Nephron progenitor cell (in vitro differentiated cells): ENCODE results near the gene SYNE2.
A peak's percentile ranks its signal among the peaks of the same experiment; 100 is the strongest.

Experiments used
- DNase-seq: peaks from one replicate; pipeline ENCODE4 v3.0.0; 2021
- H3K27ac Mint-ChIP-seq: 2 replicates; pipeline ENCODE4 v1.8.0; 2021; ENCODE audit warnings: mild to moderate bottlenecking, moderate library complexity, mixed read lengths
- H3K27me3 Mint-ChIP-seq: 2 replicates; pipeline ENCODE4 v1.8.0; 2021; ENCODE audit warnings: mild to moderate bottlenecking, low read depth, mixed read lengths; ENCODE audit not compliant: poor library complexity
- H3K36me3 Mint-ChIP-seq: 2 replicates; pipeline ENCODE4 v1.8.0; 2021; ENCODE audit warnings: low read depth, mixed read lengths
- H3K4me1 Mint-ChIP-seq: 2 replicates; pipeline ENCODE4 v1.8.0; 2021; ENCODE audit warnings: mixed read lengths
- H3K4me3 Mint-ChIP-seq: 2 replicates; pipeline ENCODE4 v1.8.0; 2021; ENCODE audit warnings: mild to moderate bottlenecking, moderate library complexity, mixed read lengths
- H3K9me3 Mint-ChIP-seq: 2 replicates; pipeline ENCODE4 v1.8.0; 2021; ENCODE audit warnings: mild to moderate bottlenecking, moderate library complexity, mixed read lengths
- TF ChIP-seq, protein P1 (sequence below): fragments of 200-600 bp; sonication (generic); IDR thresholded peaks from 2 replicates; pipeline ENCODE4 v1.5.0; 2021; ENCODE audit warnings: antibody characterized with exemption

SYNE2 gene

DNA sequence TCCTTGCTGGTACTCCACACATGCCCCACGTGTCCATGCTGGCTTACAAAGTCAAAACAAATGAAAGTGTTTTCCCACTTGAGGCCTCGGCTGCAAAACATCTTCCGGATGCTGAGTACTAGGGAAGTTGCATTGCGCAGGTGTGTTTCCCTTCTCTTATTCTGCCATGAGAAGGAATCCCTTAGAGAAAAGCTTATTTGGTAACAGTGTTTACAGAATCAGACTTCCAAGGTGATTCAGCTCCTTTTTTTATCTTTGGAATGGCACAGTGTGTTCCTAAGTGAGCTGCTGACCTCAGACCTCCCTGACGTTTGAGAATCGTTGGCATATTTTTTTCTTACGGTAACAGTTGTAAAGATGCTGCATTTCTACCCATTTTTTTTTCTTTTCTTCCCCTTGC lies 230.0 kb downstream of the SYNE2 start:
- no peak for DNase-seq
- Mint-ChIP-seq H3K4me1 (no peaks in the 10 kb centered on the region), H3K4me3 (no peak overlapping the region), H3K27ac (peak overlapping the region; percentile 37), H3K36me3 (peaks cover 59% of the 10 kb centered on the region), H3K27me3 (no peaks in the 10 kb centered on the region), H3K9me3 (no peaks in the 10 kb centered on the region)
- TF ChIP-seq, protein P1, sequence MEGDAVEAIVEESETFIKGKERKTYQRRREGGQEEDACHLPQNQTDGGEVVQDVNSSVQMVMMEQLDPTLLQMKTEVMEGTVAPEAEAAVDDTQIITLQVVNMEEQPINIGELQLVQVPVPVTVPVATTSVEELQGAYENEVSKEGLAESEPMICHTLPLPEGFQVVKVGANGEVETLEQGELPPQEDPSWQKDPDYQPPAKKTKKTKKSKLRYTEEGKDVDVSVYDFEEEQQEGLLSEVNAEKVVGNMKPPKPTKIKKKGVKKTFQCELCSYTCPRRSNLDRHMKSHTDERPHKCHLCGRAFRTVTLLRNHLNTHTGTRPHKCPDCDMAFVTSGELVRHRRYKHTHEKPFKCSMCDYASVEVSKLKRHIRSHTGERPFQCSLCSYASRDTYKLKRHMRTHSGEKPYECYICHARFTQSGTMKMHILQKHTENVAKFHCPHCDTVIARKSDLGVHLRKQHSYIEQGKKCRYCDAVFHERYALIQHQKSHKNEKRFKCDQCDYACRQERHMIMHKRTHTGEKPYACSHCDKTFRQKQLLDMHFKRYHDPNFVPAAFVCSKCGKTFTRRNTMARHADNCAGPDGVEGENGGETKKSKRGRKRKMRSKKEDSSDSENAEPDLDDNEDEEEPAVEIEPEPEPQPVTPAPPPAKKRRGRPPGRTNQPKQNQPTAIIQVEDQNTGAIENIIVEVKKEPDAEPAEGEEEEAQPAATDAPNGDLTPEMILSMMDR: no peak

DNA sequence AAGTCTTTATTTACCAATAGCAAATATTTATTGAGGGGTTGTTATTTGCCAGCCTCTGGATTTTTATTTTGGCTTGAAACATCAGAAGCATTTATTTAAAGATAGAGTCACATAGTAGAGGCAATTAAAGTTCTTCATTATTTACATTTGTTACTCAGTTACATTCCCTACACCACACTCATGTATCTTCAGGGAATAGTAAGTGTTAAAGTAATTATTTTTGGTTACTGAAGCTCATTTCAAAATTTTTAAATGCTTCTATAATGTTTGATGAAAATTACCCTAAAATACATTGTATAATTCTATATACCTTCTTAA lies 235.8 kb downstream of the SYNE2 start:
- Mint-ChIP-seq H3K27me3 (no peaks in the 10 kb centered on the region), H3K27ac (no peak overlapping the region), H3K36me3 (peaks cover 17% of the 10 kb centered on the region), H3K9me3 (no peaks in the 10 kb centered on the region), H3K4me1 (no peaks in the 10 kb centered on the region), H3K4me3 (no peak overlapping the region)
- no peak for DNase-seq
- TF ChIP-seq, protein P1: no peak

DNA sequence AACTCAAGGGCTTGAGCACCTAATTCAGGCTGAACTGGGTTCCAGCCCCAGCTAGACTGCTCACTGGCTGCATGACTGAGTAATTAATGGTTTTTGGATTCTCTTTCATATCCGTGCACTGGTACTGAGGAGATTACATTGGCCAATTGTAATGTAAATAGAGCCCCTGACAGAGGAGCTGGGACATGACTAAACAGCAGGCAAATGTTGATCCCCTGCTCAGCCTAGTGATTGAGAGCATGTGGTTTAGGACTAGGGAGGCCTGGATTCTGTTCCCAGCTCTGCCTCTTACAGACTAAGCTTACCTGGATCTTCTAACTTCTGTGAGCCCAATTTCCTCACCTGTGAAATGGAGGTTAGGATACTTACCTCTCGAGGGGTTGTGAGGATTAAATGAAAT lies 237.1 kb downstream of the SYNE2 start:
- no peak overlapping the region for H3K4me3 Mint-ChIP-seq
- TF ChIP-seq, protein P1: no peak
- H3K36me3 Mint-ChIP-seq: peaks cover 12% of the 10 kb centered on the region
- H3K9me3 Mint-ChIP-seq: no peaks in the 10 kb centered on the region
- no peaks in the 10 kb centered on the region for H3K4me1 Mint-ChIP-seq
- no peaks in the 10 kb centered on the region for H3K27me3 Mint-ChIP-seq
- H3K27ac Mint-ChIP-seq: no peak overlapping the region
- no peak for DNase-seq

DNA sequence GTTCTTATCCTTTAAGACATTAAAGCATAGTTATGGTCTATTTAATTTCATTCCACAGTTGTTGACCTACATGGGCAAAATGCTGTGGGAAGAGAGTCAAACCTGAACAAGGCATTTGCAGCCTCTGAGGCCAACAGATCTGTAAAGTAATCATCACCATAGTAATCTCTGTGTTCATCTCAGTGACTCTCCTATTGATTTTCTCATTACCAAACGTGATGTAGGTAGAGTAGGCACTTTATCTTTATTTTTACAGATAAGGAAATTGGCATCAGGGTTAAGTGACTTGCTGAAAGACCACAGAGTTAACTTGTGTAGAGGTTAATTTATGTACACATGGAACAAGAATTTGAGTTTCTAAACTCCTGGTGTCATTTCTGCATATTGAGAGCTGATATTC lies 238.4 kb downstream of the SYNE2 start:
- Mint-ChIP-seq H3K36me3 (peaks cover 7% of the 10 kb centered on the region), H3K27me3 (no peaks in the 10 kb centered on the region), H3K27ac (no peak overlapping the region), H3K9me3 (no peaks in the 10 kb centered on the region), H3K4me1 (no peaks in the 10 kb centered on the region), H3K4me3 (no peak overlapping the region)
- DNase-seq: no peak
- TF ChIP-seq, protein P1: no peak

DNA sequence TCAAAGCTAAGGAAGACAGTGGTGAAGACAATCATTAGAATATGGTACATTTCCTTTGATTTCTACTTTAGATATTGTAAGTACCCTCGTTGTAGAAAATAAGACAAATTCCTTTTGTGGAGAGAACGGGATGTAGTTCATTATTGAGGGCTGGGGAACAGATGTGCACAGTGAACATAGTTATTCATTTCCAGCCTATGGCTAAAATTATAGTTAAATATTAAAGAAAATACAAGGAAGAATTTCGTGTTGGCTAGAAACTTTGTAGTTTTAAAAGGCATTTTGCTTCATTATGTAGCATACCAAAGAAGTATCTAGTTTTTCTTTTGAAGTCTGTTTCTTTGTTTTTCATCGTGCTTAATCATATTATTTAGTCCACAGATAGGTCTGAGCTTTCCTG lies 239.5 kb downstream of the SYNE2 start:
- TF ChIP-seq, protein P1: no peak
- Mint-ChIP-seq H3K9me3 (no peaks in the 10 kb centered on the region), H3K36me3 (peaks cover 5% of the 10 kb centered on the region), H3K4me1 (no peaks in the 10 kb centered on the region), H3K27me3 (no peaks in the 10 kb centered on the region), H3K4me3 (no peak overlapping the region), H3K27ac (peak overlapping the region; percentile 29)
- no peak for DNase-seq

DNA sequence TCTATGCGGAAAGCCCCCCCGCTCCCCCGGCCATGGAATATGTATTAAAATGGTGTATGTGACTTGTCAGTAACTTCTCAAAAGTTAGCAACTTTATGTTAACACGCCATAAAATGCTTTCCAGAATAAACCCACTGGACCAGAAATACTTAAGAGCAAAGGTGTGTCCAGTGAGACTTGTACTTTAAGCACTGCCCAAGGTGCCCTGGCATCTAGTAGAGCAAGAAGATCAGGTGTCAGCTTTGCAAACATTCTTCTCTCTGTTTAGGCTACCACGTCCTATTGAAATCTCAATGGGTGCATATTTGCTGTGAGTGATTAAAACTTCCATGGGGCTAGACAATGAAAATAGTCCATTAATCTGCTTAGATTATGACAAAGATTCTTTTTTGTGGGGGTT lies 240.1 kb downstream of the SYNE2 start:
- Mint-ChIP-seq H3K9me3 (no peaks in the 10 kb centered on the region), H3K4me3 (no peak overlapping the region)

More for the DNA sequence above, 240.1 kb downstream of the SYNE2 start:
- DNase-seq: no peak
- peaks cover 8% of the 10 kb centered on the region for H3K36me3 Mint-ChIP-seq
- H3K27ac Mint-ChIP-seq: no peak overlapping the region
- no peaks in the 10 kb centered on the region for H3K4me1 Mint-ChIP-seq
- TF ChIP-seq, protein P1: no peak
- no peaks in the 10 kb centered on the region for H3K27me3 Mint-ChIP-seq
